ENCODE measurements around the gene FYTTD1.
"Not testable (repeated sequence)": the region's sequence is repeated elsewhere in the genome, so short reads cannot be mapped to it uniquely, and the experiment has no call there.

The FYTTD1 gene

GRCh38 chr3:197749601-197750395 is at the start of gene FYTTD1:
FYTTD1 (plus strand) TSS chr3:197749883; CDS start chr3:197749972, 89 bp downstream.
- DNase-seq (ENCODE audit: low spot score) = peak; percentile 96

- no peak for DNase-seq (ENCODE audit: low spot score)
Observed at GRCh38 chr3:197700095-197700494, 49.6 kb upstream of the FYTTD1 start.

GRCh38 chr3:197701841-197702240 is 47.8 kb upstream of the FYTTD1 start:
- DNase-seq (ENCODE audit: low spot score) = no peak

- DNase-seq (ENCODE audit: low spot score) = no peak
Observed at GRCh38 chr3:197706658-197707057, 43.0 kb upstream of the FYTTD1 start.

GRCh38 chr3:197709135-197709534 is 40.5 kb upstream of the FYTTD1 start:
- DNase-seq (ENCODE audit: low spot score) = no peak

- not testable (repeated sequence) for DNase-seq (ENCODE audit: low spot score)
Observed at GRCh38 chr3:197710965-197711364, 38.7 kb upstream of the FYTTD1 start.

GRCh38 chr3:197711973-197712707 is 37.5 kb upstream of the FYTTD1 start:
- no peak for DNase-seq (ENCODE audit: low spot score)

GRCh38 chr3:197713477-197713822 is 36.2 kb upstream of the FYTTD1 start:
- no peak for DNase-seq (ENCODE audit: low spot score)

- DNase-seq (ENCODE audit: low spot score) = no peak
Observed at GRCh38 chr3:197714251-197714650, 35.4 kb upstream of the FYTTD1 start.

- DNase-seq (ENCODE audit: low spot score) = no peak
Observed at GRCh38 chr3:197718891-197719290, 30.8 kb upstream of the FYTTD1 start.

- no peak for DNase-seq (ENCODE audit: low spot score)
Observed at GRCh38 chr3:197720694-197721093, 29.0 kb upstream of the FYTTD1 start.

- DNase-seq (ENCODE audit: low spot score) = no peak
Observed at GRCh38 chr3:197722734-197723133, 26.9 kb upstream of the FYTTD1 start.

- not testable (repeated sequence) for DNase-seq (ENCODE audit: low spot score)
Observed at GRCh38 chr3:197727878-197728277, 21.8 kb upstream of the FYTTD1 start.

GRCh38 chr3:197728487-197728886 is 21.2 kb upstream of the FYTTD1 start:
- DNase-seq (ENCODE audit: low spot score) = no peak

GRCh38 chr3:197730200-197730599 is 19.5 kb upstream of the FYTTD1 start:
- no peak for DNase-seq (ENCODE audit: low spot score)

GRCh38 chr3:197730770-197731169 is 18.9 kb upstream of the FYTTD1 start:
- not testable (repeated sequence) for DNase-seq (ENCODE audit: low spot score)

- DNase-seq (ENCODE audit: low spot score) = not testable (repeated sequence)
Observed at GRCh38 chr3:197731483-197731882, 18.2 kb upstream of the FYTTD1 start.

- DNase-seq (ENCODE audit: low spot score) = no peak
Observed at GRCh38 chr3:197733042-197733441, 16.6 kb upstream of the FYTTD1 start.

GRCh38 chr3:197734667-197735318 is 14.9 kb upstream of the FYTTD1 start:
- DNase-seq (ENCODE audit: low spot score) = no peak

- DNase-seq (ENCODE audit: low spot score) = peak; percentile 52
Observed at GRCh38 chr3:197736010-197736490, 13.6 kb upstream of the FYTTD1 start.

GRCh38 chr3:197736491-197737318 is 13.0 kb upstream of the FYTTD1 start, which contains the start of gene RUBCN:
RUBCN (minus strand) TSS chr3:197736904; CDS start chr3:197736719, 185 bp downstream.
- peak; percentile 98 for DNase-seq (ENCODE audit: low spot score)

- no peak for DNase-seq (ENCODE audit: low spot score)
Observed at GRCh38 chr3:197737319-197737649, 12.4 kb upstream of the FYTTD1 start.
